Measurements from ENCODE around the gene EGF. TPM values are rescaled to one million over a fixed set of nuclear protein-coding genes. Genes with fewer than 3 reads are reported as not detected.

EGF gene
- total RNA-seq, 1 donor from 2014 or later: 0.23 TPM

DNA sequence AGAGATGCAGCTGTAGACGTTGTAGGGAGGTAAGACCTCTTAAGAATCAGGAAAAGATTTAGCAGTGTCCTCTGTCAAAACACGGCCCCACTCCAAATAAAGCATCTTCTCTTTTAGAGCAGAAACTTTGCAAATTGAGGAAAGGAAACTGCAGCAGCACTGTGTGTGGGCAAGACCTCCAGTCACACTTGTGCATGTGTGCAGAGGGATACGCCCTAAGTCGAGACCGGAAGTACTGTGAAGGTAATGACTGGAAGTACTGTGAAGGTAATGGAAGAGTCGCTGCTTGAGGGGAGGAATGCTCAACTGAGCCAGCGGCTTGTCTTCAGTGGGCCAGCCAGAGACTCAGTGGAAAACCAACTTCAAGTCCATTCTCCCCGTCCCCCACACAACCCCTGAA lies 46.5 kb downstream of the EGF start:
- DNase-seq (ENCODE audit: low spot score): no peak

DNA sequence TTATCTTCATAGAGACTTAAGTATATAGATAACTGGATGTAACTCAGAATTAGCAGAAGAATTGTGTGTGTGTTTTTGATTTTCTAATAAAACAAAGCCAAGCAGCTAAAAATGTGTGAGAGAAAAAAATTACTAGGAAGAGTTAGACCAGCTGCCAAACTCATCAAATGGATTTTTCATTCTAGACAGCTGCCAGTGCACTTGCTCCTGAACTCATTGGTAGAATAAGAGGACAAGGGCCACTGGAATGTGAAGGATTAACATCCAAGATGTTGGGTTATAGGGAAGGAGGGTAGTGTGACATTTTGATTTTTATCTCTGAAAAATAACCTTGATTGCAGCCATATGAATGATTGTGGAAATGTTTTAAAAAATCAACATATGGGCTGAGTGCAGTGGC lies 49.7 kb downstream of the EGF start:
- no peak for DNase-seq (ENCODE audit: low spot score)

DNA sequence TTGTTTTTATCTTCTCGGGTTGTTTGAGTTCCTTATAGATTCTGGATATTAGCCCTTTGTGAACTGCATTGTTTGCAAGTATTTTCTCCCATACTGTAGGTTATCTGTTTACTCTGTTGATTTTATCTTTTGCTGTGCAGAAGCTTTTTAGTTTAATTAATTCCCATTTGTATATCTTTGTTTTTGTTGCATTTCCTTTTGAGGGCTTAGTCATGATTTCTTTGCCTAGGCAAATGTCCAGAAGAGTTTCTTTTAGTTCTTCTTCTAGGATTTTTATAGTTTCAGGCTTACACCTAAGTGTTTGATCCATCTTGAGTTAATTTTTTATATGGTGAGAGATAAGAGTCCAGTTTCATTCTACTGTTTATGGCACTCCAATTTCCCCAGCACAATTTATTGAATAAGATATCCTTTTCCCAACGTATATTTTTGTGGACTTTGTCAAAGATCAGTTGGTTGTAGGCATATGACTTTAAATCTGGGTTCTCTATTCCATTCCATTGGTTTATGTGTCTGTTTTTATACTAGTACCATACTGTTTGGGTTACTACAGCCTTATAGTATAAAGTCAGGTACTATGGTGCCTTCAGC lies 54.3 kb downstream of the EGF start:
- DNase-seq (ENCODE audit: low spot score): no peak

DNA sequence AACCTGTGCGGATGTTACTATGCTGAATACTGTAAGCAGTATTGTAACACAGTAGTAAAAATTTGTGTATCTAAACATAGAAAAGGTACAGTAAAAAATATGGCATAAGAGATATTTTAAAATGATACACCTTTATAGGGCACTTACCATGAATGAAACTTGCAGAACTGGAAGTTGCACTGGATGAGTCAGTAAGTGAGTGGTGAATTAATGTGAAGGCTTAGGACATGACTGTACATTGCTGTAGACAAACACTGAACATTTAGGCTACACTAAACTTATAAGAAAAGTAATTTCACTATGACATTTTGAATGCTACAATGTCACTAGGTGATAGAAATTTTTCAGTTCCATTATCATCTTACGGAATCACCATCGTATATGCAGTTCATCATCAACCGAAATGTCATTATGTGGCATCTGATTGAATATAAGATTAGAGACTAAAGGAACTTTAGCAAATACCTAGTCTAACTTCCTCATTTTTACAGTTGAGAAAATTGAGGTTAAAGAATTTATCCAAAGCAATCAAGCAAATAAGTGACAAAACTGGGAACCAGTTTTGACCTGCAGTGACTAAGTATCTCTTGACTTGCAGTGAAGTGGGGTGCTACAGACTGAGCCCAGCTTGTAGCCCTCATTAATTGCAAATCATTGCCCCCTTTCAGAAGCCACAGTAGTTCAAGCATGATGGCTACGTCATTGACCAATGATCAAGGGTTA lies 55.3 kb downstream of the EGF start:
- no peak for DNase-seq (ENCODE audit: low spot score)

DNA sequence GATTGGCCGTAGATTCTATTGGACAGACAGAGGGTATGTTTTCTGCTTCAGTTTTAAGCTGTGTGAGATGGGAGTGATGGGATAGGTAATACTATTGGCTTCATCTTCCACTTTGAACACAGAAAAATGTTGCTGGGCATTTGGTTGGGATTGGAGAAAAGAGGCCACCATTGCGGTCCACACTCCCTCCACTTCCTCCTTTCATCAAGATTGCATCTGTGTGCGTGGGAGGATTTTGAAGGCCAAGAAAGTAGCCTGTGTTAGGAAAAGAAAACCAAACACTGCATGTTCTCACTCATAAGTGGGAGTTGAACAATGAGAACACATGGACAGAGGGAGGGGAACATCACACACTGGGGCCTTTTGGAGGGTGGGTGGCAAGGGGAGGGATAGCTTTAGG lies 56.4 kb downstream of the EGF start:
- DNase-seq (ENCODE audit: low spot score): no peak

DNA sequence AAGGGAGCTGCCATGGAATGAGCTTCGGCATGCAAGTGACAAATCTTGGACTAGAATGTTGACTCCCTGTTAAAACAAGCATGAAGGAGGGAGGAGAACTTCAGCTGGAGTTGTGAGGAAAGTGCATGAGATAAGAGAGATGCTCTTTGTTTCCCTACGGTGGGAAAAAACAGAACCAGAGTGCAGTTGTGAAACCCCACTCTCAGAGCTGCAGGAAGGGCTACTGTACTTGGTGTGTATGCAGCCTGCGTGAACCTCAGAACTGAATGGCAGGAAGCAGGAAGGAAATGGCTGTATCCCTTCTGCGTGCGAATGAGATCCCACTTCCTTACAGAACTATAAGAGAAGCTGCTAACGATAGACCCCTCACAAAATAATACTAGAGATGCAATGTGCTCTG lies 57.2 kb downstream of the EGF start:
- no peak for DNase-seq (ENCODE audit: low spot score)

DNA sequence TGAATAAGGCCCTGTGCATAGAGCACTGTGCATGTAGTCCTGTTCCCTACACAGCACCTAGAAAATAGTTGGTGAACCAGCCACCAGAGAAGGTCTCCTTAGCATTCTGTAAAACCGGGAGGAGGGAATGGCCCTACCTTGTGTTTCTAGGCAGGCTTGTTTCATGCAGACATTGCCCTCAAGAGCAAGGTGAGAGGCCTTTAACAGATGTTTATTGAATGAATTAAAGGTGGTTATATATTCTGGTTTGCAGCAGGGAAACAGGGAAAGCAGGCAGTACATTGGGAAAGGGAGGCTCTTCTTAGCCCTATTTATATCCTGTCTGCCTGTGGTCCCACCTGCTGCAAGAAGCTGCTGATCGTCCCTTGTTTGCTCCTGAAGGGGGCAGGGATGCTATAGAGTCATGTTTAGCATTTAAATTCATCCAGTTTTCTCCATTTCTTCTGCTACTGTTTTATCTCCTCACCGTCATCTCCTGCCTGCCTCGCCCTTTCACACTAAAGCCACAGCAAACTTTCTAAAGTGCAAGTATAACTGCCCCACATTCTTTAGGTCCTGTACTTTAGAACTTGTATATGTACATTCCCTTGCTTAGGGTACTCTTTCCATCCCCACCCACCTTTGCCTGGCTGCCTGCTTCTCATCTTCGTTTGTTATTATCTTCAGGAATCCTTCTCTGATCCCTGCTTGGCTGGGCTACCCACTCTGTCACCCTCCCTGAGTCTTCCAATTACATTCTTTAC lies 60.3 kb downstream of the EGF start:
- no peak for DNase-seq (ENCODE audit: low spot score)

DNA sequence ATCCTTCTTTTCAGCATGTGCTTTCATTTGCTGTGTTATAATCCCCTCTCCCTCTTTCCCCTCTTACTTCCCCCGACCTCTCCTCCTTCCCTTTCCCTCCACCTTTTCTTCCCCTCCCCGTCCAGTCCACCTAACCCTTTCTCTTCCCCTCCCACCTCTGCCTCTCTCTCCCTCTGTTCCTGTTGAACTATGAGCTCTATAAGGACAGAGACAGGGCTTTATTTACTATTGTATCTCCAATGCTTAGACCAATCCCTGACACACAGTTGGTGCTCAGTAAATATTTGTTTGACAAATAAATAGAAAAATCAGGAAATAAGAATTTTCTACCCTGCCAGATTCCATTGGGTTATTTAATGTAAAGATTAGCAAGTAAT lies 60.8 kb downstream of the EGF start:
- no peak for DNase-seq (ENCODE audit: low spot score)

DNA sequence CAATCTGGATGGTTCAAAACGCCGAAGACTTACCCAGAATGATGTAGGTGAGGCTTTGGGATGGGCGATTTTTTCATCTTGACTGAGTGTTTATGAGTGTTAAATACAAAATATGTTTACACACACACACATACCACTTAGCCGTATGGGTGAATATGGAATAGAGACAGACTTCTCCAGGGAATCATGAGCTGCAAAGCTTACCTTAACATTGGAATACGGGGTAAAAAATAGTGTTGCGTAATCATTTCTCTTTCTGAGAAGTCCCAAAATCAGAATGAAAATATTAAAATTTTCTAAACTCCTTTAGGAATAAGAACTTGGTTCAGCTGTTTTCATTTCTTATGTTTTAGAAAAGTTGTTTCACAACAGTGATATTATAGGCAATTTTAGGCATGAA lies 63.5 kb downstream of the EGF start:
- DNase-seq (ENCODE audit: low spot score): no peak

DNA sequence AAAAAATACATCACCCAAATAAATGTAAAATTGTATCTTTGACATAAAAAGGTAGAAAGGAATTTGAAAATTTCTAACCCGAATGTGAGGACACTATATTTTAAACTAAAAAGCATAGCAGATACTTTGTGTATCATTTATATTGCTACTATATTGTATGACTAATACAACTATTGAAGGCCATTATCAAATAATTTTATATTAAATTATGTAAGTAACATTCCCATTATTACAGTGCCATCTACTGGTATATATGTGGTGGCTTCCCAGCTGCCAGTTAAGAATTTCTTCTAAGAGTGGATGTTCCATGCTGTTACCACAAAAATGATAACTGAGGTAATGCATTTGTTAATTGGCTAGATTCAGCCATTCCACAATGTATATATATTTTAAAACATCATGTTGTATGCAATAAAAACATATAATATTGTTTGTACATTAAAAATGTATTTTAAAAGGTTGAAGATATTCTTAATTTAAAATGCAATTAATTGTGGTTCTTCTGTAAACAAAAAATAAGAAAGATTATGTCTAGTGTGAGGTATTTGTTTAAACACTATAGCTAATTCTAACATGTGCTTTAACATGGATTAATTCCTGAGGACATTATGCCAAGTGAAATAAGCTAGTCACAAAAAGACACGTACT lies 65.3 kb downstream of the EGF start:
- no peak for DNase-seq (ENCODE audit: low spot score)

DNA sequence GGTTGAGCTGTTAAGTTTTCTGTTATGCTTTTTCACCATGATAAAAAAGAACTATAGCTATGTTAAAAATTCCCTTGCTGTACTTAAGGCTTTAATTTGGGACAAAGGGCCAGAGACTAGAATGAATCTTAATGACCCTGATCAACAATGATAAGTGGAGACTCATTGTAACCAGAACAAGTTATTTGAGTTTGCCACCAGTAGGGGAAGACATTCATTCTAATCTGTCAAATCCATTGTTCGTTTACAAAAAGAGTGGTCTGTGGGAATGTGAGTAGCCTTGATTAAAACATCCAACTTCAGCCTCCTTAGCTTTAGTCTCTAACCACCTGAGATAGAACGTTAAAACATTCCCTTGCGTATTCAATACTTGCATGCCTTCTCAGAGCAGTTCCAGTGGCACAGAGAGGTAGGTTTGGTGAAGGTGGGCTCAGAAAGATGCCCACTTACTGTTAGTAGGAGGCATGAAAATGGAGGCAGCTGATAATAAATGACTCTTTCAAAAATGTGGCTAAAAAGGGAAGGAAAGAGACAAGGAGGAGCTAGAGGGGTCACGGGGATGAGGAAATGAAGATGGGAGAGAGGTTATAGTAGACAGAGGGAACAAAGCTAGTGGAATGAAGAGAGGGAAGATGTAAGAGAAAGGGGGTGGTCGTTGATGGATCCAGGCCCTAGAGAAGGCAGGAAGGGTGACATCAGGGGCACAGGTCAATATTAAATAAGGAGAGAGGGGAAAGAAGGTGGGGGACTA lies 66.2 kb downstream of the EGF start:
- no peak for DNase-seq (ENCODE audit: low spot score)

DNA sequence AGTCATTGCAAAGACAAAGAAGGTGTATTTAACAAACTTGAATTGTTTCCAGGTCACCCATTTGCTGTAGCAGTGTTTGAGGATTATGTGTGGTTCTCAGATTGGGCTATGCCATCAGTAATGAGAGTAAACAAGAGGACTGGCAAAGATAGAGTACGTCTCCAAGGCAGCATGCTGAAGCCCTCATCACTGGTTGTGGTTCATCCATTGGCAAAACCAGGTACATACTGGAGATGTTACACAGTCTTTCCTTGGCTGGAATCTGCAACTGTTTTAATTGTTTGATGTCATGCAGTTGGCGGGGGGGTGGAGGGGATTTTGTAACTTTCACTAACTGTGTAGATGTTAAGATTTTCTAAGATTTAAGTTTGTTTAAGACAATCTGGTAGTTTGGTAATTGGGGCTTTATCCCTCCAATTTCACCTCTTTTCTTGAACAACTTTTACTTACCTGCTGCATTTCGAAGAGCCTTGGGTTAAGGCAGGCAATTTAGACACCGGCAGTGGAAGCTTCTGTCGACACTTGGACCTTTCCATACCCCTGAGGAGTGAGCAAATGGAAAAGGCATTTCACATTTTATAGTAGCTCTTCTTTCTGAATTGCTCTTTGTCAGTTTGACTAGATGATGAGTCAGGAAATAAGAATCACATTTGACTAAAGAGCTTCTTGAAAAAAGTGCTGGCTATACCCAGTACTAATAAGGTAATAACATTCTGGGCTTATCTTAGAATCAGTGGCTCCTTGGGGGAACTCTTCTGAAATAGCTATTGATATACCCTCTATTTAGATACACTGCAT lies 67.4 kb downstream of the EGF start:
- DNase-seq (ENCODE audit: low spot score): no peak

DNA sequence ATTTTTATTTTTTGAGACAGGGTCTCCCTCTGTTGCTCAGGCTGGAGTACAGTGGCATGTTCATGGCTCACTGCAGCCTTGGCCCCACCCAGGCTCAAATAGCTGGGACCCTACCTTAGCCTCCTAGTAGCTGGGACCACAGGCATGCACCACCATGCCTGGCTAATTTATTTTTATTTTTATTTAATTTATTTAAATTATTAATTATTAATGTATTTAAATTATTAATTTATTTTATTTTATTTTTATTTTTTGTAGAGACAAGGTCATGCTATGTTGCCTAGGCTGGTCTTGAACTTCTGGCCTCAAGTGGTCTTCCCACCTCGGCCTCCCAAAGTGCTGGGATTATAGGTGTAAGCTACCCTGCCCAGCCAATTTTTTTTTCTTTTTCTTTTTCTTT lies 69.3 kb downstream of the EGF start:
- DNase-seq (ENCODE audit: low spot score): no peak

DNA sequence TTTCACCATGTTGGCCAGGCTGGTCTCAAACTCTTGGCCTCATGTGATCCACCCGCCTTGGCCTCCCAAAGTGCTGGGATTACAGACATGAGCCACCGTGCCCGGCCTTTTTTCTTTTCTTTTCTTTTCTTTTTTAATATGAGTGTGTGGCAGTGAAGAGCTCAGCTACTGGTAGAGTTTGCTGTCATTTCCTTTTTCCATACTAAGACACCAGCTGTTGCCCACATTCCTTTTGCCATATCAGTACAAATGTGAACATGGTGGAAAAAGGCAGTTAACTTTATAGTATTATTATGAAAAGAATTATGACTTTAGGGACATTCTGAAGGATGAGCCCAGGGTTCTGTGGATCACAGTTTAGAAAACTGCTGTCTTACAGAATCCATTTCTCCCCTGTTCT lies 69.8 kb downstream of the EGF start:
- no peak for DNase-seq (ENCODE audit: low spot score)

DNA sequence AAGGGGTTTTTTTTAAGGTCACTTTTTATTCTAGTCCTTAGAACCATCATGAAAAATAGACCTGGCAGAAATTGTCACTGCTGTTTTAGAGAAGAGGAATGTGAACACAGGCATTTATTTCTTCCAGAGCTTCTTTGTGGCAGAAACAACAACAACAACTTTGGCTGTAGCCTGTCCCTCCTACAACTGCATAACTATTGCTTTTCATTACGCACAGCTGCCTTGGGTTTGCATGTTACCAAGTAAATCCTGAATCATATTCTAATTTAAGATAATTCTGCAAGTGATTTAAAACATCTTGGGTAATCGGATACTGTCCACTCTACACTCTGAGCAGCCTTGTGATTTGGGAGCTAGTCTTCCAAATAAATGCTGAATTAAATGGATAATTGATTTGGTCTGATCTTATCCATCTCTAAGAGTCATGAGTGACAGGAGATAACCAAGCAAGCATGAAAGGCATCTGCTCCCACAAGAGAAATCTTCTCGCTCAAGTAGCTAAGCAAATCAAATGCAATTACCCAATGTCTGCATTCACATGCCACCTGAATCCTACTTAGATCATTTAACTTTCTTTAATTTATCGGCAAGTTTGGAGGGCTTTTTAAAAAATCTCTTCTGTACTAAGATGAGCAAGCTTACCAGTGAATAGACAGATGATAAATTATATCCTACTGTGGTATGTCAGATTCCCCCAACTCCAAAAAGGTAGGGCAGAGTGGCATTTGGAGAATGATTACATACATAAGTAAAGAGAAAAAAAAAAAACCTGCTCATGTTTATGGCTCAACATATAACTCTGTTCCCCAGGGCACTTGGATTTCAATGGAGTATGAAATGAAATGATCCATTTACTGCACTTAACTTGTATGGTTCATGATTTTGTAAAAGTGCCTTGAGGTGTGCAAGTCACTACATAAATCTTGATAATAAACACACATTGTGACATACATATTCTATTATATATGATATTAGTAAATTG lies 73.6 kb downstream of the EGF start:
- no peak for DNase-seq (ENCODE audit: low spot score)

DNA sequence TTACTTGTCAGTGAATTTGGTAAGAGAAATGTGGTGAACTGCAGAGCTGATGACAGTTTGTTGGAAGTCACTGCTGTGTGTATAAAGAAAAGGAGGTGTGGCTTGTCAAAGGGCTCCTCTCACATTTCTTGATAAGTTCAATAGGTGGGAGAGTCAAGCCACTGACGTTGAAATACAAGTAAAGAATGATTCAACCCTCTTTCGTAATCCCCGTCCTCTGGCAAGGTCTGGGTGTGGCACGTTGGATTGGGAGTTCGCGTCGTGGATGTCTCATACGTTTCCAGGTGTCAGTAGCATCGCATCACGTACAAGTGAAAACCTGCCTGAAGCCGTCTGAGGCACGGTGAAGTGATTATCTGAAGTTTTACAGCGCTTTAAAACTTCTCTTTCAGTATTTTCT lies 76.4 kb downstream of the EGF start:
- DNase-seq (ENCODE audit: low spot score): peak; percentile 62

DNA sequence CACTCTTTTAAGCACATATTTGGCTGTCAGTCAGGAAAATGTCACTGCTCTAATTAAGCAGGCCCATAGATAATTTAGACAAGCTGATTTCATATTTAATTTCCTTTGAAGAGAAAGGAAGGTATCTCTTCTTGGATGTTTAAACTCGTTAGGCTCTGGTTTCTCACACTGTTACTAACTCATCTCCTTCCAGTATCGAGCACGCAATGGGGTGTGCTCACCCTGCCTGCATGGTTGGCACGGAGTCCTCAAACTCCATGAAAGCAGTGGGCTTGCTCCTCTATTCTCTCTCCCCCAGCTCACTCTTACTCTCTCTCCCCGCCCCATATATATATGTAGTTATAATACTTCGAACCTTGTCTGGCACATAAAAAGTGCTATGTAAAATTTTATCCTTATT lies 76.9 kb downstream of the EGF start:
- DNase-seq (ENCODE audit: low spot score): no peak

DNA sequence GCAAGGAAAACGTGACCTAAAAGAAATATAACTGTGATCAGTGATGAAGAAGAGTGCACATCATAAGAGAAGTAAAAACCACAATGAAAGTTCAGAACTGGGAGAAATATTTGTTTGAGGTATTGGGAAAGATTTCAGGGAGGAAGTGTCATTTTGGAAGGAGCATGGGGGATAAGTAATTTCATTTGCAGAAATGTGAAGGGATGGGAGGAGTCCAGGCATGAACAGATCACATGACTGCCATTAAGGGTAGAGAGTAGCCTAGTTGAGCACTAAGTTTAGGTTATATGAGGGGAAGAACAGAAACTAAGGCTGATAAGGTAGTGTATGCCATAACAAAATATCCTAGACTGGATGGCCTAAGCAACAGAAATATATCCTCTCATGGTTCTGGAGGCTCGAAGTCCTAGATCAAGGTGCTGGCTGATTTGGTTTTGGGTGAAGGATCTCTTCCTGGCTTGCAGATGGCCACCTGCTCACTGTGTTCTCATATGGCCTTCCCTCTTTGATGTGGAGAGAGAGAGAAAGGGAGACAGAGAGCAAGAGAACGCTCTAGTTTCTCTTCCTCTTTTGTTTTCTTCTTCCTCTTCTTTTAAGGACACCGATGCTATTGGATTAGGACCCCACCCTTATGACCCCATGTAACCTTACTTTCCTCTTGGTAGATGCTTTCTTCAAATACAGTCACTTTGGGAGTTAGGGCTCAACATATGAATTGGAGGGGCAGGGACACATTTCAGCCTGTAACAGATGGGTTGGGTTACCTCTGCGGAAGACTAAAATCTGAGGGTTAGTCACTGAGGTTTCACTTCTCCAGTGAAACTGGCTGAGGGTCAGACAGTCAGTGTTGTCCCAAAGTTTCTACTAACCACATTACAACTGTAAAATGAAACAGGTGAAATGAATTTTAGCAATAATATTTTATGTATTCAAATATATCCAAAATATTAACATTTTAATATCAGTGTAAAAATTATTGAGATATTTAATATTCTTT lies 77.9 kb downstream of the EGF start:
- DNase-seq (ENCODE audit: low spot score): no peak

DNA sequence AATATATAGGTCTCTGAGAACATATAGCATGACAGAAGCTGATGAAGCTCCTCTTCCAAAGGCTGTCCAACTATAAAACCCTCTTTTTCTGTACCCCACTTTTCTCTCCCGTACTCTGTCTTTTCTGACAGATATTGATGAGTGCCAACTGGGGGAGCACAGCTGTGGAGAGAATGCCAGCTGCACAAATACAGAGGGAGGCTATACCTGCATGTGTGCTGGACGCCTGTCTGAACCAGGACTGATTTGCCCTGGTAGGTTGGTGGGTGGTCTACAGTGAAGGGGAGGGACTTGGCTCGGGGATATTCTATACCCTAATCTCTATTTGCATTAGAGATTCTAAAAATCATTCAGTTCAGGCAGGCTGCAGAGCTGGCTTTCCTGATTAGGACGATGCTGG lies 80.4 kb downstream of the EGF start:
- no peak for DNase-seq (ENCODE audit: low spot score)
